Measurements from ENCODE around the gene TBC1D17.
"Not testable (repeated sequence)": the region's sequence is repeated elsewhere in the genome, so short reads cannot be mapped to it uniquely, and the experiment has no call there.

Gene TBC1D17

GRCh38 chr19:49921871-49922795 is 44.6 kb downstream of the TBC1D17 start:
- peaks cover 37% of the 10 kb centered on the region for H3K4me1 ChIP-seq (ENCODE audit: control insufficient read depth, insufficient read depth, low read length)

GRCh38 chr19:49923055-49924003 is 45.8 kb downstream of the TBC1D17 start:
- Histone ChIP-seq H3K9ac (ENCODE audit: low read depth, low read length) (peak overlapping the region; percentile 7), H3K4me3 (ENCODE audit: low read length) (no peak overlapping the region), H3K27me3 (ENCODE audit: control insufficient read depth, insufficient read depth, low read length) (no peaks in the 10 kb centered on the region), H3K4me1 (ENCODE audit: control insufficient read depth, insufficient read depth, low read length) (peaks cover 47% of the 10 kb centered on the region), H3K4me2 (ENCODE audit: low read length) (peak overlapping the region; percentile 15), H3K9me3 (replicated peaks; ENCODE audit: low read length) (no peaks in the 10 kb centered on the region), H3K36me3 (ENCODE audit: insufficient read depth, low read length) (peaks cover 50% of the 10 kb centered on the region)

More at GRCh38 chr19:49921871-49922795, 44.6 kb downstream of the TBC1D17 start:
- peak overlapping the region; percentile 35 for H3K4me3 ChIP-seq (ENCODE audit: low read length)
- H3K36me3 ChIP-seq (ENCODE audit: insufficient read depth, low read length), result peaks cover 49% of the 10 kb centered on the region
- H3K4me2 ChIP-seq (ENCODE audit: low read length), result peak overlapping the region; percentile 63
- peak overlapping the region; percentile 34 for H3K9ac ChIP-seq (ENCODE audit: low read depth, low read length)
- H3K9me3 ChIP-seq (replicated peaks; ENCODE audit: low read length), result no peaks in the 10 kb centered on the region
- no peaks in the 10 kb centered on the region for H3K27me3 ChIP-seq (ENCODE audit: control insufficient read depth, insufficient read depth, low read length)

GRCh38 chr19:49924004-49924880 is 46.7 kb downstream of the TBC1D17 start:
- Histone ChIP-seq H3K27me3 (ENCODE audit: control insufficient read depth, insufficient read depth, low read length) (no peaks in the 10 kb centered on the region), H3K36me3 (ENCODE audit: insufficient read depth, low read length) (peaks cover 45% of the 10 kb centered on the region), H3K4me3 (ENCODE audit: low read length) (no peak overlapping the region), H3K4me1 (ENCODE audit: control insufficient read depth, insufficient read depth, low read length) (peaks cover 47% of the 10 kb centered on the region), H3K9me3 (replicated peaks; ENCODE audit: low read length) (no peaks in the 10 kb centered on the region), H3K9ac (ENCODE audit: low read depth, low read length) (no peak overlapping the region), H3K4me2 (ENCODE audit: low read length) (peak overlapping the region; percentile 34)

GRCh38 chr19:49924881-49925210 is 47.3 kb downstream of the TBC1D17 start:
- H3K4me2 ChIP-seq (ENCODE audit: low read length), result peak overlapping the region; percentile 34
- H3K4me1 ChIP-seq (ENCODE audit: control insufficient read depth, insufficient read depth, low read length), result peaks cover 47% of the 10 kb centered on the region
- H3K27me3 ChIP-seq (ENCODE audit: control insufficient read depth, insufficient read depth, low read length); H3K9me3 ChIP-seq (replicated peaks; ENCODE audit: low read length); H3K4me3 ChIP-seq (ENCODE audit: low read length); H3K9ac ChIP-seq (ENCODE audit: low read depth, low read length): not testable (repeated sequence)
- H3K36me3 ChIP-seq (ENCODE audit: insufficient read depth, low read length), result peaks cover 42% of the 10 kb centered on the region

GRCh38 chr19:49925486-49925885 is 48.0 kb downstream of the TBC1D17 start:
- Histone ChIP-seq H3K4me3 (ENCODE audit: low read length) (no peak overlapping the region), H3K4me2 (ENCODE audit: low read length) (no peak overlapping the region), H3K9ac (ENCODE audit: low read depth, low read length) (no peak overlapping the region), H3K27me3 (ENCODE audit: control insufficient read depth, insufficient read depth, low read length) (no peaks in the 10 kb centered on the region), H3K4me1 (ENCODE audit: control insufficient read depth, insufficient read depth, low read length) (peaks cover 47% of the 10 kb centered on the region), H3K36me3 (ENCODE audit: insufficient read depth, low read length) (peaks cover 39% of the 10 kb centered on the region), H3K9me3 (replicated peaks; ENCODE audit: low read length) (no peaks in the 10 kb centered on the region)

GRCh38 chr19:49926515-49926914 is 49.0 kb downstream of the TBC1D17 start:
- Histone ChIP-seq H3K36me3 (ENCODE audit: insufficient read depth, low read length) (peaks cover 41% of the 10 kb centered on the region), H3K4me2 (ENCODE audit: low read length) (no peak overlapping the region), H3K27me3 (ENCODE audit: control insufficient read depth, insufficient read depth, low read length) (no peaks in the 10 kb centered on the region), H3K4me3 (ENCODE audit: low read length) (no peak overlapping the region), H3K9me3 (replicated peaks; ENCODE audit: low read length) (no peaks in the 10 kb centered on the region), H3K4me1 (ENCODE audit: control insufficient read depth, insufficient read depth, low read length) (peaks cover 44% of the 10 kb centered on the region), H3K9ac (ENCODE audit: low read depth, low read length) (no peak overlapping the region)

GRCh38 chr19:49927526-49928264 is 50.2 kb downstream of the TBC1D17 start:
- H3K4me3 ChIP-seq (ENCODE audit: low read length), result peak overlapping the region; percentile 83
- H3K9me3 ChIP-seq (replicated peaks; ENCODE audit: low read length), result no peaks in the 10 kb centered on the region
- H3K9ac ChIP-seq (ENCODE audit: low read depth, low read length), result peak overlapping the region; percentile 36
- H3K4me1 ChIP-seq (ENCODE audit: control insufficient read depth, insufficient read depth, low read length), result peaks cover 32% of the 10 kb centered on the region
- H3K4me2 ChIP-seq (ENCODE audit: low read length), result peak overlapping the region; percentile 86
- no peaks in the 10 kb centered on the region for H3K27me3 ChIP-seq (ENCODE audit: control insufficient read depth, insufficient read depth, low read length)
- peaks cover 42% of the 10 kb centered on the region for H3K36me3 ChIP-seq (ENCODE audit: insufficient read depth, low read length)

GRCh38 chr19:49929121-49929610 is 51.7 kb downstream of the TBC1D17 start, which contains the start of the genes ATF5 and NUP62:
TSS of gene ATF5 (plus strand) at chr19:49929205. CDS start at chr19:49930851, 1,646 bp downstream.
TSS of gene NUP62 (minus strand) at chr19:49929504. CDS start at chr19:49909807, 19,697 bp downstream.
- Histone ChIP-seq H3K27me3 (ENCODE audit: control insufficient read depth, insufficient read depth, low read length) (no peaks in the 10 kb centered on the region), H3K9ac (ENCODE audit: low read depth, low read length) (peak within 1 kb of the TSS; percentile 98), H3K4me1 (ENCODE audit: control insufficient read depth, insufficient read depth, low read length) (peaks cover 21% of the 10 kb centered on the region), H3K4me3 (ENCODE audit: low read length) (peak within 1 kb of the TSS; percentile 83), H3K36me3 (ENCODE audit: insufficient read depth, low read length) (peaks cover 39% of the 10 kb centered on the region), H3K9me3 (replicated peaks; ENCODE audit: low read length) (no peaks in the 10 kb centered on the region), H3K4me2 (ENCODE audit: low read length) (peak within 1 kb of the TSS; percentile 86)

GRCh38 chr19:49929611-49930482 is 52.3 kb downstream of the TBC1D17 start:
- Histone ChIP-seq H3K4me3 (ENCODE audit: low read length) (peak overlapping the region; percentile 83), H3K4me1 (ENCODE audit: control insufficient read depth, insufficient read depth, low read length) (peaks cover 15% of the 10 kb centered on the region), H3K9me3 (replicated peaks; ENCODE audit: low read length) (no peaks in the 10 kb centered on the region), H3K27me3 (ENCODE audit: control insufficient read depth, insufficient read depth, low read length) (no peaks in the 10 kb centered on the region), H3K36me3 (ENCODE audit: insufficient read depth, low read length) (peaks cover 32% of the 10 kb centered on the region), H3K4me2 (ENCODE audit: low read length) (peak overlapping the region; percentile 86), H3K9ac (ENCODE audit: low read depth, low read length) (peak overlapping the region; percentile 98)
